Epithelial cell of esophagus (primary cell): ENCODE data around the gene SRSF5.
"Not testable (repeated sequence)": the region's sequence is repeated elsewhere in the genome, so short reads cannot be mapped to it uniquely, and the experiment has no call there.

Experiments used
- DNase-seq: peaks from one replicate; pipeline ENCODE4 v3.0.0; 2010; ENCODE audit warnings: low read depth
- H3K4me3 ChIP-seq: 2 replicates; pipeline ENCODE4 v1.5.1; 2011; ENCODE audit warnings: mild to moderate bottlenecking, low read length, control low read depth
- TF ChIP-seq, protein P1 (sequence below): IDR thresholded peaks from 2 replicates; pipeline ENCODE4 v1.5.1; 2011; ENCODE audit warnings: low read depth, mild to moderate bottlenecking, low read length, control low read depth, inconsistent platforms; ENCODE audit not compliant: insufficient read depth; ENCODE audit errors: missing control alignments

Gene SRSF5

DNA sequence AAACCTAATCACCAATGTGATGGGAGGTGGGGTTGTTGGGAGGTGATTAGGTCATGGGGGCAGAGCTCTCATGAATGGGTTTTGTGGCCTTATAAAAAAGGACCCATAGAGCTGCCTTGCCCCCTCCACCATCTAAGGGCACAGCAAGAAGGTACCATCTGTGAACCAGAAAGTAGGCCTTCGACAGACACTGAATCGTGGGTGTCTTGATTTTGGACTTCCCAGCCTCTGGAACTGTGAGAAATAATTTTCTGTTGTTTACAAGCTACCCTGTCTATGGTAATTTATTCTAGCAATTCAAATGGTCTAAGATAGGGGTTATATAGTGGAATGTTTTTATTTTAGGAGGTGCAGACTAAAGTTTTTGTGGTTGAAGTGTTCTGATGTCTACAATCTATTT lies 38.0 kb downstream of the SRSF5 start:
- no peak overlapping the region for H3K4me3 ChIP-seq
- no peak for DNase-seq
- TF ChIP-seq, protein P1, sequence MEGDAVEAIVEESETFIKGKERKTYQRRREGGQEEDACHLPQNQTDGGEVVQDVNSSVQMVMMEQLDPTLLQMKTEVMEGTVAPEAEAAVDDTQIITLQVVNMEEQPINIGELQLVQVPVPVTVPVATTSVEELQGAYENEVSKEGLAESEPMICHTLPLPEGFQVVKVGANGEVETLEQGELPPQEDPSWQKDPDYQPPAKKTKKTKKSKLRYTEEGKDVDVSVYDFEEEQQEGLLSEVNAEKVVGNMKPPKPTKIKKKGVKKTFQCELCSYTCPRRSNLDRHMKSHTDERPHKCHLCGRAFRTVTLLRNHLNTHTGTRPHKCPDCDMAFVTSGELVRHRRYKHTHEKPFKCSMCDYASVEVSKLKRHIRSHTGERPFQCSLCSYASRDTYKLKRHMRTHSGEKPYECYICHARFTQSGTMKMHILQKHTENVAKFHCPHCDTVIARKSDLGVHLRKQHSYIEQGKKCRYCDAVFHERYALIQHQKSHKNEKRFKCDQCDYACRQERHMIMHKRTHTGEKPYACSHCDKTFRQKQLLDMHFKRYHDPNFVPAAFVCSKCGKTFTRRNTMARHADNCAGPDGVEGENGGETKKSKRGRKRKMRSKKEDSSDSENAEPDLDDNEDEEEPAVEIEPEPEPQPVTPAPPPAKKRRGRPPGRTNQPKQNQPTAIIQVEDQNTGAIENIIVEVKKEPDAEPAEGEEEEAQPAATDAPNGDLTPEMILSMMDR = no peak

DNA sequence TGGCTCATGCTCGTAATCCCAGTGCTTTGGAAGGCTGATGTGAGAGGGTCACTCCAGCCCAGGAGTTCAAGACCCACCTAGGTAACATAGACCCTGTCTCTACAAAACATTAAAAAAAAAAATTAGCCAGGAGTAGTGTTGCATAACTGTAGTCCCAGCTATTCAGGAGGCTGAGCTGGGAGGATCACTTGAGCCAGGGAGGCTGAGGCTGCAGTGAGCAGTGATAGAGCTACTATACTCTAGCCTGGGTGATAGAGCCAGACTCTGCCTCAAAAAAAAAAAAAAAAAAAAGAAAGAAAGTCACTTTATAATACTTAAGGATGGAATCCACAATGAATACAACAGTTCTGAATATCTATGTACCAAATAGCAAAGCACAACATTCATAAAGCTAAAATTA lies 40.2 kb downstream of the SRSF5 start:
- no peak overlapping the region for H3K4me3 ChIP-seq
- no peak for DNase-seq
- TF ChIP-seq, protein P1 = no peak

DNA sequence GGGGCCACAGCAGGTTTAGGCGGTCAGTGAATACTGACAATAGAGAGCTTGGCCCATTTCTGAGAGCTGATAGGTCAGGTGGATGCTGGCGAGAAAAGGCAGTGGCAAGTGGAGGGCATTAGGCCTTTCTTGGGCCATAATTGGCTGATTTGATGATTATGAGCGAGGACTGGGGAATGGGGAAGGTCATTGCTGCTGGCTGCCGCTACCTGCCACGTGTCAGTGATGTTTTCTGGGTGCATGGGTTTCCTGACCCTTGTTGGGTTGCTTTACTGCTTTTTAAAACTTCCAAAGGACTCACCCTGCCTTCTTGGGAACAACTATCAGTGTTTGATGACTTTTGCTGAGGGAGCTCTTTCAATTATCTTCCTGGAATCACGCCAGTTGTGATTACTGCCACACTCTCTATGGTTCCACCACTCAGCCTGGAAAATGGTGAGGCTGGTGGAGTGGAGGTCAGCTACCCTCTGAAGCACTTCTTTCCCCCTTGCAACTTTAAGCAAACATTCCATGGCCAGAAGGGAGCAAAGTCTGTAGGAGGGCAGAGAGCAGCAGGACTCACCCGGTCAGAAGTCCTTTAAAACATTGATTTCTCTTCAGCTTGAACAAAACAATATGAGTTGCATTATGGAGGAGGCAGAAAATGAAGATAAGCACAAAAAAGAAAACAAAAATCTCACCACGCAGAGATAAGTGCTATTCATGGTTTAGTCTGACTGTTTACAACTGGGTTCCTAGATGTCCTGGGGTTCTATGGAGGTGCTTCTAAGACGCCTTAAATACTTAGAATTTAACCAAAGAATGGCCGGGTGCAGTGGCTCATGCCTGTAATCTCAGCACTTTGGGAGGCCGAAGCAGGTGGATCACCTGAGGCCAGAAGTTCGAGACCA lies 42.2 kb downstream of the SRSF5 start:
- DNase-seq = no peak
- no peak overlapping the region for H3K4me3 ChIP-seq
- TF ChIP-seq, protein P1 = no peak

DNA sequence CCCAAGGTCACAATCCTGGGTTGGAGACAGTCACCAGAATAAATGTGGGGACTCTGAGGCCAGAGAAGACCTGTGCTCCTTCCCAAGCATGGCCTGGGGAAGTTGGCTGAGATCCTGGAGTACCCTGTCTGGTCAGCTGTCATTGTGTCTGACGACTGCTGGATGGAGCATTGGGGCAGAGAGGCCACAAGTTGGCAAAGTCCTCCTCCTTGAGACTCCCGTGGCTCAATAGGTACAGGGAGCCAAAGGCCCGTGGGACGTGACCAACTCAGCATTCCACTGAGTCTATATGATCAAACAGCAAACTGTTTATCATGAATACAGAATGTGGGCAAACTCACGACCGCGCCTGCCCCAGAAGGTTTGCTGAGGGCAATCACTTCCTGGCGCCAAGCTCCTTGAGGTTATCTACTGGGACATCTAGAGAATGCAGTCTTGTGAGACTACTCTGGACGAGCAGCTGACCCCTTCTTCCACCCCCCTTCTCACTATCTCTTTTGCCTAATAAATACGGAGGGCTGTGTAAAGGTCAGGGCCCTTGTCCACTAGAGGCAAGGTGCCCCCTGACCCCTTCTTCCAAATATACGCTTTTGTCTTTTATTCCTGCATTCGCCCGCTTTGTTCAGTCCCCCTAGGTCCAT lies 44.4 kb downstream of the SRSF5 start:
- no peak for DNase-seq
- TF ChIP-seq, protein P1 = no peak
- no peak overlapping the region for H3K4me3 ChIP-seq

DNA sequence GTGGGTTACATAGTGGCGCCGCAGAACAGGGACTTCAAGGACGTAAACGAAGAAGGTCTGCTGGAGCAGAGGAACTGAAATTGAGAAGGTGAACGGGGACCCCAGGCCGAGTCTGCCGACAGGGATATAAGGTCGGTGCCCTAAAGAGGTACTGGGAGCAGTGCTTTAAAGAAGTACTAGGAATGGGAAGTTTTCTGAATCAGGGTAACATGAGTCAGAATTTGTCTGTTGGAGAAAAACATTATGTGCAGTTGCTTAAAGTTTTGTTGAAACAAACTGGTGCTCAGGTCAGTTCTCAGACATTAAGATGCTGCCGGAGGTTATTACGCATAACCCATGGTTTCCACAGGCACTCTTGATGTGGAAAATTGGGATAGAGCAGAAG lies 44.9 kb downstream of the SRSF5 start:
- H3K4me3 ChIP-seq = no peak overlapping the region
- TF ChIP-seq, protein P1 = no peak
- no peak for DNase-seq

DNA sequence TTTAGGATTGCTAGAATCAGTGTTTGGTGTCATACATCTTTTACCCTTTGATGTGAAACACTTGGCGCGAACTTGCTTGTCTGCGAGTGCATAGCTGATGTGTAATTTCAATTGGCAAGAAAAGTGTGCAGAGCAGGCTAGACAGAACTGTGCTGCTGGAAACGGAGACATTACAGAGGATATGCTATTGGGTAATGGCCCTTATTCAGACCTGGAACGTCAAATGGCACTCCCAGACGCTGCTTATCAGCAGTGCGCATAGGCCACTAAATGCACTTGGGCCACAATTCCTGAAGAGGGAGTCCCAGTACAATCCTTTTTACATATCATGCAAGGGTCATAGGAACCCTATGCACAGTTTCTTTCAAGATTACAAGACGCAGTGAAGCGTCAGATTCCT lies 45.8 kb downstream of the SRSF5 start:
- no peak overlapping the region for H3K4me3 ChIP-seq
- DNase-seq = peak; percentile 32
- TF ChIP-seq, protein P1 = no peak

DNA sequence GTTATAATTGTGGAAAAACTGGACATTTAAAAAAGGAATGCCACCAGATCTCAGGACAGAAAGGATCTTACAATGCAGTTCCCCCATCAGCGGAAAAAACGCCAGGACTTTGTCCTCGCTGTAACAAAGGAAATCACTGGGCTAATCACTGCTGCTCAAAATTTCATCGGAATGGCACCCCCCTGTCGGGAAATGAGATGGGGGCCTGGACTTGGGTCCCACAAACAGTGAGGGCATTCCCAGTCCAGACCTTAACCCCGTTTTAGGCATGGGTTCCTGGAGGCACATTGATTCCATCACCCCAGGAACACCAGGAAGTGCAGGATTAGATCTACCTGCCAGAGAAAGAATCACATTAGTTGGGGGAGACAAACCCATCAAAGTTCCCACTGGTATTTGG lies 46.4 kb downstream of the SRSF5 start:
- not testable (repeated sequence) for DNase-seq, H3K4me3 ChIP-seq
